IPS-NIHi7 (cell line): ENCODE data around the gene FAP.

ENCODE experiments used
- DNase-seq: peaks from one replicate; pipeline ENCODE4 v3.0.0; 2012; ENCODE audit warnings: mixed read lengths; ENCODE audit errors: extremely low spot score

FAP gene

GRCh38 chr2:162242586-162243280 is 512 bp downstream of the FAP start:
- DNase-seq: no peak

- DNase-seq: no peak
These were observed 1.7 kb downstream of the FAP start for GRCh38 chr2:162241571-162241970.

GRCh38 chr2:162234620-162235462 is 8.4 kb downstream of the FAP start:
- DNase-seq: no peak

GRCh38 chr2:162233197-162233596 is 10.0 kb downstream of the FAP start:
- no peak for DNase-seq

- no peak for DNase-seq
These were observed 10.6 kb downstream of the FAP start for GRCh38 chr2:162232671-162233070.

GRCh38 chr2:162232027-162232426 is 11.2 kb downstream of the FAP start:
- no peak for DNase-seq

- no peak for DNase-seq
These were observed 12.5 kb downstream of the FAP start for GRCh38 chr2:162230761-162231160.

- DNase-seq: no peak
These were observed 16.4 kb downstream of the FAP start for GRCh38 chr2:162226836-162227235.

- DNase-seq: peak; percentile 88
These were observed 22.2 kb downstream of the FAP start for GRCh38 chr2:162221064-162221463.

- no peak for DNase-seq
These were observed 22.9 kb downstream of the FAP start for GRCh38 chr2:162220368-162220767.

GRCh38 chr2:162219426-162219825 is 23.8 kb downstream of the FAP start:
- no peak for DNase-seq

GRCh38 chr2:162217598-162217997 is 25.6 kb downstream of the FAP start:
- DNase-seq: no peak

- DNase-seq: no peak
These were observed 28.1 kb downstream of the FAP start for GRCh38 chr2:162215162-162215561.

- no peak for DNase-seq
These were observed 30.9 kb downstream of the FAP start for GRCh38 chr2:162212366-162212765.

- DNase-seq: no peak
These were observed 31.5 kb downstream of the FAP start for GRCh38 chr2:162211732-162212131.

- DNase-seq: no peak
These were observed 32.9 kb downstream of the FAP start for GRCh38 chr2:162210385-162210784.

GRCh38 chr2:162202203-162202602 is 41.0 kb downstream of the FAP start:
- DNase-seq: no peak

- no peak for DNase-seq
These were observed 42.6 kb downstream of the FAP start for GRCh38 chr2:162200636-162201035.

- DNase-seq: no peak
These were observed 43.3 kb downstream of the FAP start for GRCh38 chr2:162199913-162200312.

- no peak for DNase-seq
These were observed 45.0 kb downstream of the FAP start for GRCh38 chr2:162198239-162198638.

- DNase-seq: no peak
These were observed 46.0 kb downstream of the FAP start for GRCh38 chr2:162197069-162197825.

- DNase-seq: no peak
These were observed 46.6 kb downstream of the FAP start for GRCh38 chr2:162196638-162197037.
